ENCODE results near the gene GTF2H4.

Gene GTF2H4

DNA sequence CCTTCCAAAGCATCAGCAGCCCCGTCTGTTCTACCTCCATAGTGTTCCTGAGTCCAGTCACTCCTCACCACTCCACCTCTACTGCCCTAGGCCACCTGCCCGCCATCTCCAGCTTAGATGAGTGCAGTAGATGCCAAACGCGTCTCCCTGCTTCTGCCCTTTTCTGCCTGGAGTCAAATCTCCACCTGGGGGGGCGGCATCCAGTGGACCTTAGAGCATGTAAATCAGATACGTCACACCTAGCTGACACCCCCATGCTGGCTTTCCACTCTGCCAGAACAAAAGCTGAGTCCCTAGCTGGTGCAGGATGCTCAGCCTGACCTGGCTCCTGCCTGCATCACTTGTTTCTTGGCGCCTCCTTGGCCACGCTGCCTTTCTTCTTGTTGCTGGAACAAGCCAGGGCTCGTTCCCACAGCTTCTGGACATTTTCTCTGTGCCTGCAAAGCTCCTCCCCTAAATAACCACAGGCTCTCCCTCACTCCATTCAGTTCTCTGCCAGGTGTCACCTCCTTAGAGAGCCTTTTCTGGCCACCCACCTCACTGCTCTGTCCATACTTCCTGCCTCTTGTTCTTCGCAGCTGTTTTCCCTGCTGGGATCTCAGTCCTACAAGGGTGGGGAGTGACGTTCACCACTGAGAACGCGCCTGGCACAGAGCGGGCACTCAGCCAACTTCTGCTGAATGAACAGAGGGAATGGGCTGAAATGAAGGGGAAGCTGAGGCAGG is 17.9 kb upstream of the GTF2H4 start:
- peaks cover 15% of the 10 kb centered on the region for H3K36me3 ChIP-seq (ENCODE audit: control insufficient read depth, insufficient read depth, low read length)
- no peak for TF ChIP-seq CTCF (IDR thresholded peaks at IDR 0.05; ENCODE audit: insufficient read depth, low read length, poor library complexity, severe bottlenecking)
- no peak overlapping the region for H3K4me3 ChIP-seq (replicated peaks; ENCODE audit: low read depth, low read length)
- H3K27me3 ChIP-seq (replicated peaks; ENCODE audit: control insufficient read depth, insufficient read depth, low read length), result no peaks in the 10 kb centered on the region
- no peak for DNase-seq (ENCODE audit: extremely low read depth, insufficient read length)

DNA sequence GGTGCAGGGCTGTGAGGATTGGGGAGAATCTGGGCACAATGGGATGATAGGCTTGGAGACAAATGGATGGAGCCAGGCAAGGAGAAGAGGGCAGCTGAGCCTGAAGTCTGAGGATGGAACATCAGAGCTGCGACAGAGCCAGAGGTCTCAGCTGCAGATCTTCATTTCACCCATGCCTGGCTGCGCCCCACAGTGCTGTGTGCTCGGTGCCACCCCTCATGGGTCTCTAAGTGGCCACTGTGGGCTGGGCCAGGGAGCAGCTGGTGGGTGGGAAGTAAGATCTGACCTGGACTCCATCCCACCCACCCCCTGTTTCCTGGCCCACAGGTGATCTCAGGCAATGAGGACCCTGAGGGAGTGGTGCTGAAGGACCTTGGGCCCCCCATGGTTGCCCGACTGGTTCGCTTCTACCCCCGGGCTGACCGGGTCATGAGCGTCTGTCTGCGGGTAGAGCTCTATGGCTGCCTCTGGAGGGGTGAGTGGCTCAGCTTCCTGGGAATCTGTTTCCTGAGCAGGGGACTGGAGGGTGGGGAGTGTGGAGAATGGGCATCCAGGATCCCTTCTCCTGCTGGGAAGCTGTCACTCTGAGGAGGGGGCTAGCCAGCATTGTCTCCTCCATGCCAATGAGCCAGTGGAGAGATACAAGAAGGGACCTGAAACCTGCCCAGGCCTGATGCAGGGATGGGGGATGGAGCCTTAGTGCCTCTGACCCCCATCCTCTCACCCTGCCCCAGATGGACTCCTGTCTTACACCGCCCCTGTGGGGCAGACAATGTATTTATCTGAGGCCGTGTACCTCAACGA is 17.2 kb upstream of the GTF2H4 start:
- no peak for DNase-seq (ENCODE audit: extremely low read depth, insufficient read length)
- Histone ChIP-seq H3K4me3 (replicated peaks; ENCODE audit: low read depth, low read length) (no peak overlapping the region), H3K27me3 (replicated peaks; ENCODE audit: control insufficient read depth, insufficient read depth, low read length) (no peaks in the 10 kb centered on the region), H3K36me3 (ENCODE audit: control insufficient read depth, insufficient read depth, low read length) (peaks cover 15% of the 10 kb centered on the region)
- no peak for TF ChIP-seq CTCF (IDR thresholded peaks at IDR 0.05; ENCODE audit: insufficient read depth, low read length, poor library complexity, severe bottlenecking)

DNA sequence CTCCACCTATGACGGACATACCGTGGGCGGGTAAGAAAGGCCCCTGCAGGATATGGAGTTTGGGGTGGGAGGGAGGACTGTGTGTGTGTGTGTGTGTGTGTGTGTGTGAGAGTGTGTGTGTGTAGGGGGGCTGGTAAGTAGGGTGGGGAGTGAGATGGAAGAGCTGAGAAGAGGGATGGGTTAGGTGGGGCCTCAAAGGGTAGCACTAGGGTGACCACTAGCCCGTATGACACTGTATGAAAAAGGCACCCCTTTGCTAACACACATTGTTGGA is 16.6 kb upstream of the GTF2H4 start:
- H3K36me3 ChIP-seq (ENCODE audit: control insufficient read depth, insufficient read depth, low read length), result peaks cover 15% of the 10 kb centered on the region
- DNase-seq (ENCODE audit: extremely low read depth, insufficient read length), result no peak
- no peak overlapping the region for H3K4me3 ChIP-seq (replicated peaks; ENCODE audit: low read depth, low read length)
- H3K27me3 ChIP-seq (replicated peaks; ENCODE audit: control insufficient read depth, insufficient read depth, low read length), result no peaks in the 10 kb centered on the region
- no peak for TF ChIP-seq CTCF (IDR thresholded peaks at IDR 0.05; ENCODE audit: insufficient read depth, low read length, poor library complexity, severe bottlenecking)

DNA sequence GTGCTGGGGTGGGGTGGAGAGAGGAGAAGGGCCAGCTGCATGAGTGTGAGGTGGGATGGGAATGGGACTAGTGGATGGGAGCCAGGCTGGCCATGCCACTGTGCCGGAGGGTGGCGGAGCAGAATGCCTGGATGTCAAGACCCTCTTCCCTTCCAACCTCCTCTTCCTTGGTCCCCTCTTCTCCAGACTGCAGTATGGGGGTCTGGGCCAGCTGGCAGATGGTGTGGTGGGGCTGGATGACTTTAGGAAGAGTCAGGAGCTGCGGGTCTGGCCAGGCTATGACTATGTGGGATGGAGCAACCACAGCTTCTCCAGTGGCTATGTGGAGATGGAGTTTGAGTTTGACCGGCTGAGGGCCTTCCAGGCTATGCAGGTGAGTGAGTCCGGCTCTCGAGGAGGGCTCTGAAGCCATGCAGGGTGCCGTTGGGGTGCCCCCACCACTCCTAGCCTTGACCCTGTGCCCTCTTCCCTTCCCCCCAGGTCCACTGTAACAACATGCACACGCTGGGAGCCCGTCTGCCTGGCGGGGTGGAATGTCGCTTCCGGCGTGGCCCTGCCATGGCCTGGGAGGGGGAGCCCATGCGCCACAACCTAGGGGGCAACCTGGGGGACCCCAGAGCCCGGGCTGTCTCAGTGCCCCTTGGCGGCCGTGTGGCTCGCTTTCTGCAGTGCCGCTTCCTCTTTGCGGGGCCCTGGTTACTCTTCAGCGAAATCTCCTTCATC is 16.0 kb upstream of the GTF2H4 start:
- no peak for TF ChIP-seq CTCF (IDR thresholded peaks at IDR 0.05; ENCODE audit: insufficient read depth, low read length, poor library complexity, severe bottlenecking)
- DNase-seq (ENCODE audit: extremely low read depth, insufficient read length), result no peak
- Histone ChIP-seq H3K27me3 (replicated peaks; ENCODE audit: control insufficient read depth, insufficient read depth, low read length) (no peaks in the 10 kb centered on the region), H3K4me3 (replicated peaks; ENCODE audit: low read depth, low read length) (no peak overlapping the region), H3K36me3 (ENCODE audit: control insufficient read depth, insufficient read depth, low read length) (peaks cover 15% of the 10 kb centered on the region)

DNA sequence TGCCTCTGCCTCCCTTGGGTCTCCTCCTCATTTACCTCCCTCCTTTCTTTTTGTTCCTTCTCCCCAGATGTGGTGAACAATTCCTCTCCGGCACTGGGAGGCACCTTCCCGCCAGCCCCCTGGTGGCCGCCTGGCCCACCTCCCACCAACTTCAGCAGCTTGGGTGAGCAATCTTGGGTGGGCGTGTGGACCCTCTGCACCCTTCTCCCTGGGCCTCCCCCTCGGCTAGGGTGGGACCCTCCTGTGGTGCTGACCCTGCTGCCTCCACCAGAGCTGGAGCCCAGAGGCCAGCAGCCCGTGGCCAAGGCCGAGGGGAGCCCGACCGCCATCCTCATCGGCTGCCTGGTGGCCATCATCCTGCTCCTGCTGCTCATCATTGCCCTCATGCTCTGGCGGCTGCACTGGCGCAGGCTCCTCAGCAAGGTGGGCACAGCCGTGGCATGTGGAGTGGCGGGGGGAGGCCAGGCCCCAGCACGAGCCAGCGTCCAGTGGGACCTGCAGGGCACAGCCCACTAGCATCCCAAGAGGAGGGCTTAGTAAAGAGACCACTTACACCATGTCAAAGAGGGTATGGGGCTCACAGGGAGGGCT is 14.9 kb upstream of the GTF2H4 start:
- peaks cover 17% of the 10 kb centered on the region for H3K36me3 ChIP-seq (ENCODE audit: control insufficient read depth, insufficient read depth, low read length)
- DNase-seq (ENCODE audit: extremely low read depth, insufficient read length), result no peak

More for the DNA sequence above, 14.9 kb upstream of the GTF2H4 start:
- no peaks in the 10 kb centered on the region for H3K27me3 ChIP-seq (replicated peaks; ENCODE audit: control insufficient read depth, insufficient read depth, low read length)
- H3K4me3 ChIP-seq (replicated peaks; ENCODE audit: low read depth, low read length), result no peak overlapping the region
- TF ChIP-seq CTCF (IDR thresholded peaks at IDR 0.05; ENCODE audit: insufficient read depth, low read length, poor library complexity, severe bottlenecking), result no peak

Measured in GM06990 (cell line).